Adrenal gland (tissue), 12 donors: Measurements from ENCODE around the gene HNRNPC. TPM values are rescaled to one million over a fixed set of nuclear protein-coding genes. Genes with fewer than 3 reads are reported as not detected.

Experiments used
- DNase-seq, 7 donors: peaks; one replicate each; pipeline ENCODE4 v3.0.0-alpha.2; 2019 to 2020
- H3K27ac ChIP-seq, 5 donors: fragments of 200-600 bp; sonication (generic) in 4 of 5; 1 replicate in 3 of 5; 2 replicates in 2 of 5; pipeline versions ENCODE4 v1.5.1 to v1.8.0; 2016 to 2020; ENCODE audit warnings: mild to moderate bottlenecking in 1 of 5
- H3K27me3 ChIP-seq: fragments of 200-600 bp; 2 replicates; pipeline ENCODE4 v1.8.0; 2021
- H3K36me3 ChIP-seq, 2 donors: fragments of 200-600 bp; replicated peaks in 1 of 2; 1 replicate in 1 of 2; 2 replicates in 1 of 2; pipeline versions ENCODE4 v1.5.1 to v1.8.0; 2018 to 2022
- H3K4me1 ChIP-seq, 2 donors: fragments of 200-600 bp; replicated peaks in 1 of 2; 1 replicate in 1 of 2; 2 replicates in 1 of 2; pipeline versions ENCODE4 v1.5.1 to v1.8.0; 2018 to 2021
- H3K4me3 ChIP-seq, 4 donors: fragments of 200-600 bp; sonication (generic) in 3 of 4; one replicate each; pipeline ENCODE4 v1.5.1; 2016 to 2018
- H3K9me3 ChIP-seq, 3 donors: fragments of 200-600 bp; sonication (generic) in 1 of 3; replicated peaks in 1 of 3; 1 replicate in 2 of 3; 2 replicates in 1 of 3; pipeline versions ENCODE4 v1.5.1 to v1.8.0; 2016 to 2021
- POLR2A ChIP-seq, 2 donors: fragments of 450-650 bp; IDR thresholded peaks; one replicate each; pipeline ENCODE4 v1.6.1; 2017; ENCODE audit warnings: antibody characterized with exemption in 2 of 2, mild to moderate bottlenecking in 2 of 2, moderate library complexity in 1 of 2
- WGBS, 4 donors: extraction: QIAGEN DNeasy Blood & Tissue Kit in 2 of 4; methylation state at CpG; one replicate each; pipeline versions ENCODE4 v1.1.5 to v1.1.7; 2013 to 2017; 5-methylcytosine and 5-hydroxymethylcytosine counted together
- intact Hi-C, 2 donors: fragments of 100-400 bp; cut with DNase I; formaldehyde crosslinking; loops; one replicate each; pipeline versions ENCODE4 v1.14.1 to v1.15.0; 2022 to 2023
- polyA plus RNA-seq, 3 donors: library from polyadenylated mRNA; stranded (reverse); fragments of 200-250 nt in 2 of 3; fragments of 350-450 nt in 1 of 3; fragmentation: Illumina TruSeq in 1 of 3; extraction: RNeasy Lipid Tissue Mini Kit (QIAGEN cat#74804) in 1 of 3; gene quantifications; one replicate each; pipeline ENCODE4 v1.2.3, GENCODE V29; 2013 to 2014
- total RNA-seq, 9 donors: library from RNA; depleted of rRNA in 4 of 9; stranded (reverse); fragments of >200 nt in 4 of 9; fragments of 120-200 nt in 1 of 9; fragmentation: NEBNext Ultra II Directional in 1 of 9; extraction: Animal tissue kit (Norgen Biotek cat#: 25700) in 1 of 9; gene quantifications; one replicate each; pipeline versions ENCODE4 v1.1.0 to v1.2.4, GENCODE V29; 2013 to 2023
- TF ChIP-seq, protein P1 (sequence below), 6 experiments: fragments of 450-650 bp in 4 of 6; fragments of 200-600 bp in 2 of 6; sonication (generic) in 1 of 6; IDR thresholded peaks; 1 replicate in 5 of 6; 2 replicates in 1 of 6; pipeline versions ENCODE4 v1.5.1 to v1.8.0; 2016 to 2021; ENCODE audit warnings: antibody characterized with exemption in 6 of 6, mild to moderate bottlenecking in 2 of 6, moderate library complexity in 1 of 6
- donor health status: healthy with polysubstance abuse.
- donor health status: Bipolar disorder and iron deficiency.
- donor health status: DM: yes; HTN: yes; CAD: no.
- donor health status: DM: no; HTN: no; CAD: no.
- donor health status: DM: no; HTN: no; CAD: no.
- donor health status: DM: yes; HTN: yes; CAD: no.

Gene HNRNPC
- total and polyA plus RNA-seq, 12 donors, result 399 to 905 (median 531) TPM

DNA sequence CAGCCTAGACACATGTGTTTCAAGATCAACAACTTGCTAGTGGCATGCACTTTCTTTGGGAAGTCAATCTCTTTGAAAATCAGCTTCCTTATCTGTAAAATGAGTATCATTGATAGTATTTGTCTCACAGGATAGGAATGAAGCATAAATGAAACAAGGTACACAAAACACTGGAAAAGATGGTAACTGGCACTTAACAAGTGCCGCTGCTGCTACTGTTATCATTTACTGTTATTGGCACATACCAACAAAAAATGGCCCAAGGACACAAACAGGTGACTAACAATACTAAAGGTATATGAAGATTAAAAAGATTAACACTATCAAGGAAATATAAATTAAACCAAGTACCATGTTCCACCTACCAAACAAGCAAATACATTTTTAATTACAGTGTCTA is 20.9 kb downstream of the HNRNPC start:
- TF ChIP-seq, protein P1, sequence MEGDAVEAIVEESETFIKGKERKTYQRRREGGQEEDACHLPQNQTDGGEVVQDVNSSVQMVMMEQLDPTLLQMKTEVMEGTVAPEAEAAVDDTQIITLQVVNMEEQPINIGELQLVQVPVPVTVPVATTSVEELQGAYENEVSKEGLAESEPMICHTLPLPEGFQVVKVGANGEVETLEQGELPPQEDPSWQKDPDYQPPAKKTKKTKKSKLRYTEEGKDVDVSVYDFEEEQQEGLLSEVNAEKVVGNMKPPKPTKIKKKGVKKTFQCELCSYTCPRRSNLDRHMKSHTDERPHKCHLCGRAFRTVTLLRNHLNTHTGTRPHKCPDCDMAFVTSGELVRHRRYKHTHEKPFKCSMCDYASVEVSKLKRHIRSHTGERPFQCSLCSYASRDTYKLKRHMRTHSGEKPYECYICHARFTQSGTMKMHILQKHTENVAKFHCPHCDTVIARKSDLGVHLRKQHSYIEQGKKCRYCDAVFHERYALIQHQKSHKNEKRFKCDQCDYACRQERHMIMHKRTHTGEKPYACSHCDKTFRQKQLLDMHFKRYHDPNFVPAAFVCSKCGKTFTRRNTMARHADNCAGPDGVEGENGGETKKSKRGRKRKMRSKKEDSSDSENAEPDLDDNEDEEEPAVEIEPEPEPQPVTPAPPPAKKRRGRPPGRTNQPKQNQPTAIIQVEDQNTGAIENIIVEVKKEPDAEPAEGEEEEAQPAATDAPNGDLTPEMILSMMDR (IDR thresholded peaks at IDR 0.05), result no peak
- TF ChIP-seq POLR2A (IDR thresholded peaks at IDR 0.05), result no peak
- Histone ChIP-seq H3K4me3 (no peak overlapping the region), H3K27me3 (no peaks in the 10 kb centered on the region), H3K9me3 (no peaks in the 10 kb centered on the region), H3K36me3 (peaks cover 0 to 50% of the 10 kb centered on the region in 2 donors), H3K4me1 (peaks cover 10 to 50% of the 10 kb centered on the region in 2 donors), H3K27ac (no peak overlapping the region)
- WGBS, 4 donors, result 71 to 88% (median 77%) methylated on average over 1 of the region's 1 CpG
- DNase-seq, result no peak
- intact Hi-C loops, result loop anchor here in 1 of 2 donors (10.0 kb wide), 1 partner anchor 106 kb away; no protein-coding TSS in a partner anchor

DNA sequence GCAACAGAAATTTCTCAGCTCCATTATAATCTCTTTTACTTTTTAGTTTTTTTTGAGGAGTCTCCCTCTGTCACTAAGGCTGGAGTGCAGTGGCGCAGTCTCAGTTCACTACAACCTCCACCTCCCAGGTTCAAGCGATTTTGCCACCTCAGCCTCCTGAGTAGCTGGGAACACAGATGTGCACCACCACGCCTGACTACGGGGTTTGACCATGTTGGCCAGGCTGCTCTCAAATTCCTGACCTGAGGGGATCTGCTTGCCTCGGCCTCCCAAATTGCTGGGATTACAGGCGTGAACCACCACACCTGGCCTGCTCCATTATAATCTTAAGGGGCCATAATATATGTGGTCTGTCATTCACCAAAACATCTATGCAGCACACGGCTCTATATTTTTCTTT is 23.4 kb downstream of the HNRNPC start:
- WGBS, 4 donors, result 90 to 97% (median 94%) methylated on average over 7 of the region's 7 CpGs
- Histone ChIP-seq H3K27ac (peak overlapping the region in 1 of 5 donors; percentile 8), H3K9me3 (no peaks in the 10 kb centered on the region), H3K36me3 (peaks cover 0 to 43% of the 10 kb centered on the region in 2 donors), H3K27me3 (no peaks in the 10 kb centered on the region), H3K4me3 (no peak overlapping the region), H3K4me1 (peaks cover 10 to 55% of the 10 kb centered on the region in 2 donors)
- intact Hi-C loops, result loop anchor here in 1 of 2 donors (10.0 kb wide), 1 partner anchor 109 kb away; no protein-coding TSS in a partner anchor
- DNase-seq, result no peak
- TF ChIP-seq, protein P1 (IDR thresholded peaks at IDR 0.05), result no peak

DNA sequence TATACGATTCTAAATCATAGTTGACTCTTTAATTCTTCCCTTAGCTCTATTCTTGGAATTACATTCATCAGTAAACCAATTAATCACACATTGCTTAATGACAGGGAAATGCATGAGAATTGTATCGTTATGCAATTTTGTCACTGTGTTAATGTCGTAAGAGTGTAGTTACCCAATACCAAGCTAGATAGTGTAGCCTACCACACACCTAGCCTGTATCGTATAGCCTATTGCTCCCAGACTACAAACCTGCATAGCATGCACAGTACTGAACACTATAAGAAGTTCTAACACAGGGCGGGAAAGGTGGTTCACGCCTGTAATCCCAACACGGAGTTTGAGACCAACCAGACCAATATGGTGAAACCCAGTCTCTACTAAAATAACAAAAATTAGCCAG is 24.7 kb downstream of the HNRNPC start:
- DNase-seq, result no peak
- H3K9me3 ChIP-seq, result no peaks in the 10 kb centered on the region
- WGBS, 4 donors, result 65 to 73% (median 67%) methylated on average over 7 of the region's 7 CpGs
- peaks cover 10 to 57% of the 10 kb centered on the region in 2 donors for H3K4me1 ChIP-seq
- H3K36me3 ChIP-seq, result peaks cover 0 to 33% of the 10 kb centered on the region in 2 donors
- no peak overlapping the region for H3K4me3 ChIP-seq
- no peak for TF ChIP-seq POLR2A (IDR thresholded peaks at IDR 0.05)
- TF ChIP-seq, protein P1 (IDR thresholded peaks at IDR 0.05), result no peak
- intact Hi-C loops, result loop anchor here in 1 of 2 donors (10.0 kb wide), 1 partner anchor 110 kb away; no protein-coding TSS in a partner anchor
- H3K27me3 ChIP-seq, result no peaks in the 10 kb centered on the region
- no peak overlapping the region for H3K27ac ChIP-seq

DNA sequence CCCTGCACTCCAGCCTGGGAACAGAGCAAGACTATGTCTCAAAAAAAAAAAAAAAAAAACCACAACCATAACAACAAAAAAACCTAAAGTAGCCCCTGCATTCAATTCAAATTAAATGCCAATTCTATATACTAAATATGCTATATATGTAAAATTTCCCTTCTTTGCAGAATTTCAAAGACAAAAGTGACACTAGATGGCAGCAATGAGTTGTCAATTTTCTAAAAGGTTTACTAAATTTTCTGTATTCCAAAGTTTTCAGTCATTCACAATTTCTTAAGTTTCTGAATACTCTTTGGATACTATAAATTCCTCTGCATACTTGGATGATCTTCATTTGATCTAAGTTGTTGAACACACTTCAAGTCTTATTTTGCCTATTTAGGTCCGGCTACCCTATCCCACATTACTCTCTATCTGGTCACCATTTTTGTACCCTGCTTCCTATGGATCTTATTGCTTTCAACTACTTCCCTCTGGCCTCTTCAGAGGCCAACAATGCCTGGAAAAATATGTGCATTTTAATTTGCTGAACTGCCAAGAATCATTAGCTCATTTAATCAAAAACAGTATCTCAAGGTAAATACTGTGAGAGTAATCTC is 27.9 kb downstream of the HNRNPC start:
- Histone ChIP-seq H3K9me3 (no peaks in the 10 kb centered on the region), H3K36me3 (peaks cover 0 to 34% of the 10 kb centered on the region in 2 donors), H3K27me3 (no peaks in the 10 kb centered on the region), H3K27ac (no peak overlapping the region), H3K4me3 (no peak overlapping the region), H3K4me1 (peaks cover 3 to 47% of the 10 kb centered on the region in 2 donors)
- 77 to 90% (median 81%) methylated on average over 1 of the region's 1 CpG for WGBS, 4 donors
- intact Hi-C loops, result loop anchor here in 1 of 2 donors (10.0 kb wide), 1 partner anchor 113 kb away; no protein-coding TSS in a partner anchor
- no peak for TF ChIP-seq POLR2A (IDR thresholded peaks at IDR 0.05)
- TF ChIP-seq, protein P1 (IDR thresholded peaks at IDR 0.05), result peak in 5 of 6 experiments; percentile 16 to 51 (median 42)
- no peak for DNase-seq
